Stimulated activated naive CD8-positive, alpha-beta T cell treated with anti-CD3 and anti-CD28 coated beads, Interleukin-15, Interleukin-2, amounts not matched to agents 100 ng/mL and 50 ng/mL, for 24 hours (primary cell): Measurements from ENCODE around the gene LMX1B.

ENCODE experiments used
- H3K27ac Mint-ChIP-seq: one replicate; pipeline ENCODE4 v1.8.0; 2021; ENCODE audit warnings: mild to moderate bottlenecking, mixed read lengths
- H3K27me3 Mint-ChIP-seq: one replicate; pipeline ENCODE4 v1.8.0; 2021; ENCODE audit warnings: mixed read lengths
- H3K36me3 Mint-ChIP-seq: one replicate; pipeline ENCODE4 v1.8.0; 2021; ENCODE audit warnings: low read depth, mixed read lengths
- H3K4me1 Mint-ChIP-seq: one replicate; pipeline ENCODE4 v1.8.0; 2021; ENCODE audit warnings: low read depth, mixed read lengths
- H3K4me3 Mint-ChIP-seq: one replicate; pipeline ENCODE4 v1.8.0; 2021; ENCODE audit warnings: mild to moderate bottlenecking, mixed read lengths
- H3K9me3 Mint-ChIP-seq: one replicate; pipeline ENCODE4 v1.8.0; 2021; ENCODE audit warnings: mixed read lengths

Gene LMX1B

GRCh38 chr9:126630458-126631237 is 16.9 kb downstream of the LMX1B start:
- Mint-ChIP-seq H3K27me3 (peaks cover 71% of the 10 kb centered on the region), H3K4me3 (no peak overlapping the region), H3K4me1 (peaks cover 6% of the 10 kb centered on the region), H3K27ac (no peak overlapping the region), H3K36me3 (no peaks in the 10 kb centered on the region), H3K9me3 (no peaks in the 10 kb centered on the region)

- Mint-ChIP-seq H3K9me3 (no peaks in the 10 kb centered on the region), H3K36me3 (no peaks in the 10 kb centered on the region), H3K27me3 (peaks cover 68% of the 10 kb centered on the region), H3K27ac (no peak overlapping the region), H3K4me3 (no peak overlapping the region), H3K4me1 (peaks cover under 1% of the 10 kb centered on the region)
Measured at GRCh38 chr9:126631254-126631653, 17.5 kb downstream of the LMX1B start.

- no peaks in the 10 kb centered on the region for H3K36me3 Mint-ChIP-seq
- H3K27me3 Mint-ChIP-seq, result peaks cover 63% of the 10 kb centered on the region
- no peaks in the 10 kb centered on the region for H3K9me3 Mint-ChIP-seq
- H3K4me3 Mint-ChIP-seq, result no peak overlapping the region
- H3K27ac Mint-ChIP-seq, result no peak overlapping the region
- H3K4me1 Mint-ChIP-seq, result no peaks in the 10 kb centered on the region
Measured at GRCh38 chr9:126633881-126634558, 20.3 kb downstream of the LMX1B start.

- Mint-ChIP-seq H3K9me3 (no peaks in the 10 kb centered on the region), H3K4me3 (no peak overlapping the region), H3K27me3 (peaks cover 60% of the 10 kb centered on the region), H3K27ac (no peak overlapping the region), H3K36me3 (no peaks in the 10 kb centered on the region), H3K4me1 (no peaks in the 10 kb centered on the region)
Measured at GRCh38 chr9:126635061-126635460, 21.3 kb downstream of the LMX1B start.

- H3K27me3 Mint-ChIP-seq, result peaks cover 57% of the 10 kb centered on the region
- no peak overlapping the region for H3K27ac Mint-ChIP-seq
Measured at GRCh38 chr9:126635661-126636439, 22.1 kb downstream of the LMX1B start.

GRCh38 chr9:126636983-126637798 is 23.5 kb downstream of the LMX1B start:
- Mint-ChIP-seq H3K4me3 (no peak overlapping the region), H3K9me3 (no peaks in the 10 kb centered on the region), H3K27ac (no peak overlapping the region), H3K27me3 (peaks cover 60% of the 10 kb centered on the region), H3K4me1 (no peaks in the 10 kb centered on the region), H3K36me3 (no peaks in the 10 kb centered on the region)

More at GRCh38 chr9:126635661-126636439, 22.1 kb downstream of the LMX1B start:
- Mint-ChIP-seq H3K4me1 (no peaks in the 10 kb centered on the region), H3K4me3 (no peak overlapping the region), H3K36me3 (no peaks in the 10 kb centered on the region), H3K9me3 (no peaks in the 10 kb centered on the region)

- peaks cover 59% of the 10 kb centered on the region for H3K27me3 Mint-ChIP-seq
- H3K4me3 Mint-ChIP-seq, result no peak overlapping the region
- no peaks in the 10 kb centered on the region for H3K4me1 Mint-ChIP-seq
- no peaks in the 10 kb centered on the region for H3K36me3 Mint-ChIP-seq
- H3K9me3 Mint-ChIP-seq, result no peaks in the 10 kb centered on the region
- no peak overlapping the region for H3K27ac Mint-ChIP-seq
Measured at GRCh38 chr9:126638571-126639132, 24.9 kb downstream of the LMX1B start.

- peaks cover 58% of the 10 kb centered on the region for H3K27me3 Mint-ChIP-seq
- H3K27ac Mint-ChIP-seq, result no peak overlapping the region
- H3K4me3 Mint-ChIP-seq, result no peak overlapping the region
- H3K36me3 Mint-ChIP-seq, result no peaks in the 10 kb centered on the region
- H3K9me3 Mint-ChIP-seq, result no peaks in the 10 kb centered on the region
- H3K4me1 Mint-ChIP-seq, result no peaks in the 10 kb centered on the region
Measured at GRCh38 chr9:126639318-126640000, 25.7 kb downstream of the LMX1B start.

GRCh38 chr9:126641118-126641851 is 27.6 kb downstream of the LMX1B start:
- Mint-ChIP-seq H3K36me3 (no peaks in the 10 kb centered on the region), H3K9me3 (no peaks in the 10 kb centered on the region), H3K4me1 (no peaks in the 10 kb centered on the region), H3K27ac (no peak overlapping the region), H3K4me3 (no peak overlapping the region), H3K27me3 (peaks cover 66% of the 10 kb centered on the region)

- Mint-ChIP-seq H3K36me3 (no peaks in the 10 kb centered on the region), H3K27me3 (peaks cover 66% of the 10 kb centered on the region), H3K27ac (no peak overlapping the region), H3K9me3 (no peaks in the 10 kb centered on the region), H3K4me1 (no peaks in the 10 kb centered on the region), H3K4me3 (no peak overlapping the region)
Measured at GRCh38 chr9:126642010-126642744, 28.4 kb downstream of the LMX1B start.

GRCh38 chr9:126642839-126643238 is 29.1 kb downstream of the LMX1B start:
- H3K4me1 Mint-ChIP-seq, result no peaks in the 10 kb centered on the region
- H3K4me3 Mint-ChIP-seq, result no peak overlapping the region
- no peaks in the 10 kb centered on the region for H3K9me3 Mint-ChIP-seq
- no peak overlapping the region for H3K27ac Mint-ChIP-seq
- H3K27me3 Mint-ChIP-seq, result peaks cover 67% of the 10 kb centered on the region
- H3K36me3 Mint-ChIP-seq, result no peaks in the 10 kb centered on the region

GRCh38 chr9:126643945-126644527 is 30.3 kb downstream of the LMX1B start:
- Mint-ChIP-seq H3K27ac (no peak overlapping the region), H3K4me1 (no peaks in the 10 kb centered on the region)

More at GRCh38 chr9:126643945-126644527, 30.3 kb downstream of the LMX1B start:
- Mint-ChIP-seq H3K9me3 (no peaks in the 10 kb centered on the region), H3K36me3 (no peaks in the 10 kb centered on the region), H3K27me3 (peaks cover 72% of the 10 kb centered on the region), H3K4me3 (no peak overlapping the region)
